ENCODE data around the gene TULP1. TPM values are rescaled to one million over a fixed set of nuclear protein-coding genes. Genes with fewer than 3 reads are reported as not detected.

TULP1 gene
- total and polyA plus RNA-seq, 2 of the 4 experiments (the other 2 are of a cell fraction) = not detected

DNA sequence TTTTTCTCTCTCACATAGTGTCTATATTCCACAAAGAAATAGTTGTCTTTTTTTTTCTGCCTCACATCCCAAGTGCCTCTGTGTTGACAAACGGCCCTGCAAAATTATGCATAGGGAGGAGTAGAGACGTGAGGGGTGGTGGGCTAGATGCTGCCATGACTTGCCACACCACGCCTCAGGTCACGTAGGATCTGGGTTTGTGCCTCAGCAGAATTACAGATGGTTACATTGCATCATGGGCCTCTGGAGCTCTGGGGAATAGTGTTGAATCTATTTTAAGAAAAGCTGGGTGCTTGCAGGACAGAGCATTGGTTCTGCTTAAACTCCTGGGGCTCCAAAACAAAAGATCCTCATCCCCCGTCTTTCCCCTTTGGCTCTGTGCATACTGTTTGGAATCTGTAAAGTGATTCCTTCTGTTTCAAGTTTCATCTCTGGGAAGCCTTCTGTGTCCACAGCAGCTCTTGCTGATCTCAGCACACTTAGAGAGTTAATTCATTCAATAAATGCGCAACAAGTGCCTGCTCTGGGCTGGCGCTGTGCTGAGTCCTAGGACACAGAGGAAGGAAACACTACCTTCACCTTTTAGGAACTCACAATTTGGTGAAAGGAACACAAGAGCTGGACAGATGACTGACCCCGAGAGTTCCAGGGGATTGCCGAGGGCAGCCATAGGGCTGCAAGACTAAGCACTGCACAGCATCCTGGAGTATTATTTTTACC is 58.1 kb downstream of the TULP1 start (continued):
- TF ChIP-seq, protein P1, sequence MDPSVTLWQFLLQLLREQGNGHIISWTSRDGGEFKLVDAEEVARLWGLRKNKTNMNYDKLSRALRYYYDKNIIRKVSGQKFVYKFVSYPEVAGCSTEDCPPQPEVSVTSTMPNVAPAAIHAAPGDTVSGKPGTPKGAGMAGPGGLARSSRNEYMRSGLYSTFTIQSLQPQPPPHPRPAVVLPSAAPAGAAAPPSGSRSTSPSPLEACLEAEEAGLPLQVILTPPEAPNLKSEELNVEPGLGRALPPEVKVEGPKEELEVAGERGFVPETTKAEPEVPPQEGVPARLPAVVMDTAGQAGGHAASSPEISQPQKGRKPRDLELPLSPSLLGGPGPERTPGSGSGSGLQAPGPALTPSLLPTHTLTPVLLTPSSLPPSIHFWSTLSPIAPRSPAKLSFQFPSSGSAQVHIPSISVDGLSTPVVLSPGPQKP (IDR thresholded peaks at IDR 0.05; ENCODE audit: borderline replicate concordance, low read depth, low read length) = no peak

DNA sequence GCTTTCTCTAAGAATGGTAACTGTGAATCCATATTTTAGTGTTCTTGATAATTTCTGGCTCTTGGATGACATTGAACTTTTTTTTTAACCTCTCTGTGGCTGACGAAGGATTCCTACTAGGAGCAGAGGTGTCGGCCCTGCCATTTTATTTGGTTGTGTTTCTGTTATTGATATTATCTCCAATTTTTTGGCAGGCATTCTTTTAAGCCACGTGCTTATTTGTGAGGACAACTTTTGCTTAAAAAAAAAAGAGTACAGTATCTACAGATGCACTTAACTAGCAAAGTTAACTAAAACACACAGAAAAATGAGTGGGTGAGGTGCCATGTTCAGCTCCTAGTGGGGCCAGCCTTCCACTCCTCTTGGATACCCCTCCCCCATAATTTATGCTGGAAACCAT is 59.5 kb downstream of the TULP1 start:
- Histone ChIP-seq H4K20me1 (ENCODE audit: insufficient read depth, low read length) (peaks cover 4% of the 10 kb centered on the region; the same call in 1 of the 2 replicates), H2BK5ac (ENCODE audit: low read depth, low read length, poor library complexity, severe bottlenecking) (no peak overlapping the region), H3K27ac (ENCODE audit: insufficient read depth, low read length) (no peak overlapping the region), H3K23ac (ENCODE audit: low read depth, low read length) (peak overlapping the region; percentile 70; the same call in 1 of the 2 replicates), H4K8ac (ENCODE audit: low read depth in 2 of 2, low read length in 2 of 2) (no peak overlapping the region), H3K4me1 (ENCODE audit: control insufficient read depth, insufficient read depth, low read length) (peaks cover 6% of the 10 kb centered on the region), H3K9me3 (ENCODE audit: control insufficient read depth, insufficient read depth, low read length) (no peaks in the 10 kb centered on the region), H2AK9ac (replicated peaks; ENCODE audit: low read depth, low read length, poor library complexity) (no peak overlapping the region), H3K9me1 (ENCODE audit: insufficient read depth, low read length) (peaks cover 4% of the 10 kb centered on the region), H4K91ac (ENCODE audit: insufficient read depth, low read depth, low read length) (no peak overlapping the region), H3K9ac (ENCODE audit: low read depth, low read length) (peak overlapping the region; percentile 75; the same call in 1 of the 2 replicates), H2BK120ac (ENCODE audit: low read depth, low read length) (no peak overlapping the region), H2BK15ac (ENCODE audit: low read depth, low read length) (no peak overlapping the region), H2AK5ac (ENCODE audit: low read depth, low read length) (no peak overlapping the region), H3K27me3 (ENCODE audit: control insufficient read depth, insufficient read depth, low read length) (no peaks in the 10 kb centered on the region), H2BK20ac (ENCODE audit: low read depth, low read length) (no peak overlapping the region), H3K14ac (replicated peaks; ENCODE audit: low read depth, low read length) (no peak overlapping the region), H3K36me3 (ENCODE audit: control insufficient read depth, insufficient read depth, low read length) (peaks cover 15% of the 10 kb centered on the region), H3K18ac (ENCODE audit: low read depth, low read length) (no peak overlapping the region), H3K4me3 (ENCODE audit: insufficient read depth, low read depth, low read length) (peak overlapping the region; percentile 87; the same call in 1 of the 2 replicates), H3K4me2 (ENCODE audit: low read depth, low read length) (peak overlapping the region; percentile 97), H2AFZ (replicated peaks; ENCODE audit: low read length, poor library complexity) (no peak overlapping the region), H4K5ac (ENCODE audit: low read depth, low read length) (no peak overlapping the region), H3K79me1 (ENCODE audit: low read depth in 1 of 2, low read length in 2 of 2) (peaks cover 9 to 41% of the 10 kb centered on the region in 2 experiments), H3K4ac (ENCODE audit: low read depth, low read length) (no peak overlapping the region), H3K56ac (ENCODE audit: extremely low read depth, insufficient read depth, low read length) (no peak overlapping the region)
- dilution Hi-C loops (cut with HindIII; ENCODE audit: low sequenced_read_pairs, unreplicated experiment) (no loop called here), intact Hi-C loops (cut with micrococcal nuclease) (loop anchor here (5.0 to 10.0 kb wide), 2 partner anchors 156 to 308 kb away; partner anchors contain the start of genes DEF6 and TCP11), in situ Hi-C loops (cut with MboI; ENCODE audit: low sequenced_read_pairs) (loop anchor here (5.0 kb wide), 1 partner anchor 111 kb away; the partner anchor contains the start of gene PPARD)
- no peak for DNase-seq
- no peak for ATAC-seq (ENCODE audit: low read depth)
- BruUV-seq (replicated peaks) = no TSS peak
- POLR2A ChIA-PET (ENCODE audit: unreplicated experiment) = no interaction called here
- CTCF ChIA-PET = interaction anchor here (1.0 kb wide), 1 partner anchor 125 kb away, joined by 4 read pairs; no protein-coding TSS in a partner anchor
- no CpG with 5 or more reads among the region's 3 CpGs for WGBS, 2 experiments (ENCODE audit: extremely low coverage in 2 of 2, insufficient read length in 1 of 2)
- TF ChIP-seq BHLHE40 (IDR thresholded peaks at IDR 0.05; ENCODE audit: low read depth, low read length) = no peak
- TF ChIP-seq FOS (IDR thresholded peaks at IDR 0.05; ENCODE audit: low read depth, low read length) = no peak
- TF ChIP-seq, protein P1 (IDR thresholded peaks at IDR 0.05; ENCODE audit: borderline replicate concordance, low read depth, low read length) = no peak
- TF ChIP-seq, protein P2, sequence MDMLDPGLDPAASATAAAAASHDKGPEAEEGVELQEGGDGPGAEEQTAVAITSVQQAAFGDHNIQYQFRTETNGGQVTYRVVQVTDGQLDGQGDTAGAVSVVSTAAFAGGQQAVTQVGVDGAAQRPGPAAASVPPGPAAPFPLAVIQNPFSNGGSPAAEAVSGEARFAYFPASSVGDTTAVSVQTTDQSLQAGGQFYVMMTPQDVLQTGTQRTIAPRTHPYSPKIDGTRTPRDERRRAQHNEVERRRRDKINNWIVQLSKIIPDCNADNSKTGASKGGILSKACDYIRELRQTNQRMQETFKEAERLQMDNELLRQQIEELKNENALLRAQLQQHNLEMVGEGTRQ (IDR thresholded peaks at IDR 0.05; ENCODE audit: low read depth, low read length) = no peak
- no peak for TF ChIP-seq RCOR1 (IDR thresholded peaks at IDR 0.05; ENCODE audit: insufficient replicate concordance, low read length)
- no peak for TF ChIP-seq CEBPB (IDR thresholded peaks at IDR 0.05; ENCODE audit: low read depth, low read length)
- no peak for TF ChIP-seq CHD1 (IDR thresholded peaks at IDR 0.05; ENCODE audit: low read depth, low read length)
- TF ChIP-seq SMC3 (IDR thresholded peaks at IDR 0.05; ENCODE audit: low read depth, low read length) = no peak
- no peak for TF ChIP-seq RFX5 (IDR thresholded peaks at IDR 0.05; ENCODE audit: low read depth, low read length)

Measured in IMR-90 (cell line).